GM20000 (cell line): ENCODE measurements around the gene ARL10.

Source experiments
- DNase-seq: peaks from one replicate; pipeline ENCODE4 v3.0.0; 2012; ENCODE audit warnings: low spot score
- CTCF ChIP-seq: IDR thresholded peaks from 2 replicates; pipeline ENCODE4 v1.5.1; 2012; ENCODE audit warnings: mild to moderate bottlenecking, control low read depth; ENCODE audit errors: extremely low read depth, missing control alignments

Gene ARL10

GRCh38 chr5:176381423-176381822, 16.1 kb downstream of the ARL10 start:
- no peak for TF ChIP-seq CTCF
- no peak for DNase-seq

GRCh38 chr5:176381979-176382378, 16.7 kb downstream of the ARL10 start:
- TF ChIP-seq CTCF = no peak
- DNase-seq = no peak

GRCh38 chr5:176382721-176383120, 17.4 kb downstream of the ARL10 start:
- no peak for DNase-seq

GRCh38 chr5:176383248-176383905, 18.1 kb downstream of the ARL10 start:
- no peak for TF ChIP-seq CTCF

More at GRCh38 chr5:176382721-176383120, 17.4 kb downstream of the ARL10 start:
- TF ChIP-seq CTCF = no peak

GRCh38 chr5:176383961-176384360, 18.7 kb downstream of the ARL10 start:
- no peak for DNase-seq
- no peak for TF ChIP-seq CTCF

More at GRCh38 chr5:176383248-176383905, 18.1 kb downstream of the ARL10 start:
- no peak for DNase-seq

- DNase-seq = no peak
- TF ChIP-seq CTCF = no peak
These were observed 19.2 kb downstream of the ARL10 start for GRCh38 chr5:176384366-176384930.

GRCh38 chr5:176384991-176385390, 19.7 kb downstream of the ARL10 start:
- DNase-seq = no peak
- TF ChIP-seq CTCF = no peak
